DOHH2 (cell line): ENCODE results near the gene HTR6.

Experiments
- EZH2phosphoT487 ChIP-seq: fragments of 200-600 bp; sonication (generic); IDR thresholded peaks from 2 replicates; pipeline ENCODE4 v1.6.1; 2017; ENCODE audit warnings: borderline replicate concordance, mild to moderate bottlenecking, antibody characterized with exemption, low read length, moderate library complexity, mixed read lengths
- TF ChIP-seq, protein P1 (sequence below): fragments of 200-600 bp; sonication (generic); IDR thresholded peaks from one replicate; pipeline ENCODE4 v1.5.1; 2014; ENCODE audit warnings: antibody characterized with exemption, mild to moderate bottlenecking, low read depth, low read length; ENCODE audit not compliant: poor library complexity, severe bottlenecking

GRCh38 chr1:19665186-19665495 lies 466 bp downstream of the HTR6 start:
- TF ChIP-seq, protein P1, sequence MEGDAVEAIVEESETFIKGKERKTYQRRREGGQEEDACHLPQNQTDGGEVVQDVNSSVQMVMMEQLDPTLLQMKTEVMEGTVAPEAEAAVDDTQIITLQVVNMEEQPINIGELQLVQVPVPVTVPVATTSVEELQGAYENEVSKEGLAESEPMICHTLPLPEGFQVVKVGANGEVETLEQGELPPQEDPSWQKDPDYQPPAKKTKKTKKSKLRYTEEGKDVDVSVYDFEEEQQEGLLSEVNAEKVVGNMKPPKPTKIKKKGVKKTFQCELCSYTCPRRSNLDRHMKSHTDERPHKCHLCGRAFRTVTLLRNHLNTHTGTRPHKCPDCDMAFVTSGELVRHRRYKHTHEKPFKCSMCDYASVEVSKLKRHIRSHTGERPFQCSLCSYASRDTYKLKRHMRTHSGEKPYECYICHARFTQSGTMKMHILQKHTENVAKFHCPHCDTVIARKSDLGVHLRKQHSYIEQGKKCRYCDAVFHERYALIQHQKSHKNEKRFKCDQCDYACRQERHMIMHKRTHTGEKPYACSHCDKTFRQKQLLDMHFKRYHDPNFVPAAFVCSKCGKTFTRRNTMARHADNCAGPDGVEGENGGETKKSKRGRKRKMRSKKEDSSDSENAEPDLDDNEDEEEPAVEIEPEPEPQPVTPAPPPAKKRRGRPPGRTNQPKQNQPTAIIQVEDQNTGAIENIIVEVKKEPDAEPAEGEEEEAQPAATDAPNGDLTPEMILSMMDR = no peak
- no peak for TF ChIP-seq EZH2phosphoT487
